Suprapubic skin (tissue), 3 donors: ENCODE results near the gene PIEZO1.

Experiments
- POLR2AphosphoS5 ChIP-seq, 3 donors: sonication (generic); formaldehyde crosslinking; IDR thresholded peaks; one replicate each; pipeline ENCODE4 v1.6.1; 2017; ENCODE audit warnings: antibody characterized with exemption in 3 of 3
- TF ChIP-seq, protein P1 (sequence below), 2 donors: fragments of 200-600 bp in 1 of 2; fragments of 450-650 bp in 1 of 2; sonication (generic) in 1 of 2; IDR thresholded peaks; one replicate each; pipeline ENCODE4 v1.5.1; 2016 to 2019; ENCODE audit warnings: antibody characterized with exemption in 2 of 2, mild to moderate bottlenecking in 1 of 2, moderate library complexity in 1 of 2

- no peak for TF ChIP-seq POLR2AphosphoS5 (IDR thresholded peaks at IDR 0.05)
- TF ChIP-seq, protein P1, sequence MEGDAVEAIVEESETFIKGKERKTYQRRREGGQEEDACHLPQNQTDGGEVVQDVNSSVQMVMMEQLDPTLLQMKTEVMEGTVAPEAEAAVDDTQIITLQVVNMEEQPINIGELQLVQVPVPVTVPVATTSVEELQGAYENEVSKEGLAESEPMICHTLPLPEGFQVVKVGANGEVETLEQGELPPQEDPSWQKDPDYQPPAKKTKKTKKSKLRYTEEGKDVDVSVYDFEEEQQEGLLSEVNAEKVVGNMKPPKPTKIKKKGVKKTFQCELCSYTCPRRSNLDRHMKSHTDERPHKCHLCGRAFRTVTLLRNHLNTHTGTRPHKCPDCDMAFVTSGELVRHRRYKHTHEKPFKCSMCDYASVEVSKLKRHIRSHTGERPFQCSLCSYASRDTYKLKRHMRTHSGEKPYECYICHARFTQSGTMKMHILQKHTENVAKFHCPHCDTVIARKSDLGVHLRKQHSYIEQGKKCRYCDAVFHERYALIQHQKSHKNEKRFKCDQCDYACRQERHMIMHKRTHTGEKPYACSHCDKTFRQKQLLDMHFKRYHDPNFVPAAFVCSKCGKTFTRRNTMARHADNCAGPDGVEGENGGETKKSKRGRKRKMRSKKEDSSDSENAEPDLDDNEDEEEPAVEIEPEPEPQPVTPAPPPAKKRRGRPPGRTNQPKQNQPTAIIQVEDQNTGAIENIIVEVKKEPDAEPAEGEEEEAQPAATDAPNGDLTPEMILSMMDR (IDR thresholded peaks at IDR 0.05): no peak
These were observed 29.1 kb downstream of the PIEZO1 start for GRCh38 chr16:88755745-88756443.
